IPS-15b (cell line): ENCODE measurements around the gene MAP3K2.

Experiments
- H3K27me3 ChIP-seq: one replicate; pipeline ENCODE4 v1.6.1; 2013; ENCODE audit warnings: low read length; ENCODE audit not compliant: control insufficient read depth, insufficient read depth
- H3K36me3 ChIP-seq: one replicate; pipeline ENCODE4 v1.6.1; 2013; ENCODE audit warnings: low read length; ENCODE audit not compliant: control insufficient read depth, insufficient read depth
- H3K4me1 ChIP-seq: one replicate; pipeline ENCODE4 v1.6.1; 2013; ENCODE audit warnings: mild to moderate bottlenecking, low read length; ENCODE audit not compliant: control insufficient read depth, insufficient read depth
- H3K4me3 ChIP-seq: one replicate; pipeline ENCODE4 v1.5.1; 2013; ENCODE audit warnings: low read depth, low read length
- H3K9ac ChIP-seq: one replicate; pipeline ENCODE4 v1.6.1; 2013; ENCODE audit warnings: low read depth, mild to moderate bottlenecking, low read length
- H3K9me3 ChIP-seq: one replicate; pipeline ENCODE4 v1.6.1; 2013; ENCODE audit warnings: mild to moderate bottlenecking, low read length; ENCODE audit not compliant: control insufficient read depth, insufficient read depth

MAP3K2 gene

GRCh38 chr2:127387655-127388422 is at the start of gene MAP3K2:
TSS of gene MAP3K2 (minus strand) at chr2:127387975. CDS start at chr2:127343129, 44,846 bp downstream.
- H3K9me3 ChIP-seq: no peaks in the 10 kb centered on the region
- peaks cover 5% of the 10 kb centered on the region for H3K4me1 ChIP-seq
- no peaks in the 10 kb centered on the region for H3K36me3 ChIP-seq
- peak within 1 kb of the TSS; percentile 82 for H3K4me3 ChIP-seq
- peaks cover 3% of the 10 kb centered on the region for H3K27me3 ChIP-seq
- H3K9ac ChIP-seq: peak within 1 kb of the TSS; percentile 70

- H3K9ac ChIP-seq: no peak overlapping the region
- H3K27me3 ChIP-seq: no peaks in the 10 kb centered on the region
- no peaks in the 10 kb centered on the region for H3K9me3 ChIP-seq
- H3K4me1 ChIP-seq: no peaks in the 10 kb centered on the region
- no peaks in the 10 kb centered on the region for H3K36me3 ChIP-seq
- no peak overlapping the region for H3K4me3 ChIP-seq
Observed at GRCh38 chr2:127437056-127437455, 49.3 kb upstream of the MAP3K2 start.

GRCh38 chr2:127434515-127434914 is 46.7 kb upstream of the MAP3K2 start:
- H3K36me3 ChIP-seq: no peaks in the 10 kb centered on the region
- H3K9me3 ChIP-seq: no peaks in the 10 kb centered on the region

GRCh38 chr2:127431408-127432023 is 43.7 kb upstream of the MAP3K2 start:
- Histone ChIP-seq H3K9me3 (no peaks in the 10 kb centered on the region), H3K4me3 (no peak overlapping the region), H3K36me3 (no peaks in the 10 kb centered on the region), H3K27me3 (no peaks in the 10 kb centered on the region), H3K9ac (no peak overlapping the region), H3K4me1 (no peaks in the 10 kb centered on the region)

More at GRCh38 chr2:127434515-127434914, 46.7 kb upstream of the MAP3K2 start:
- Histone ChIP-seq H3K4me3 (no peak overlapping the region), H3K4me1 (no peaks in the 10 kb centered on the region), H3K9ac (no peak overlapping the region), H3K27me3 (no peaks in the 10 kb centered on the region)

- Histone ChIP-seq H3K4me3 (no peak overlapping the region), H3K36me3 (no peaks in the 10 kb centered on the region), H3K4me1 (no peaks in the 10 kb centered on the region), H3K9ac (no peak overlapping the region), H3K9me3 (no peaks in the 10 kb centered on the region), H3K27me3 (no peaks in the 10 kb centered on the region)
Observed at GRCh38 chr2:127429844-127430425, 42.2 kb upstream of the MAP3K2 start.

GRCh38 chr2:127429291-127429690 is 41.5 kb upstream of the MAP3K2 start:
- Histone ChIP-seq H3K27me3 (no peaks in the 10 kb centered on the region), H3K4me1 (no peaks in the 10 kb centered on the region), H3K4me3 (no peak overlapping the region), H3K36me3 (no peaks in the 10 kb centered on the region), H3K9me3 (no peaks in the 10 kb centered on the region), H3K9ac (no peak overlapping the region)

- Histone ChIP-seq H3K9ac (no peak overlapping the region), H3K4me1 (no peaks in the 10 kb centered on the region), H3K36me3 (no peaks in the 10 kb centered on the region), H3K9me3 (no peaks in the 10 kb centered on the region), H3K4me3 (no peak overlapping the region), H3K27me3 (peaks cover 2% of the 10 kb centered on the region)
Observed at GRCh38 chr2:127428815-127429109, 41.0 kb upstream of the MAP3K2 start.

GRCh38 chr2:127428057-127428814 is 40.5 kb upstream of the MAP3K2 start:
- H3K36me3 ChIP-seq: no peaks in the 10 kb centered on the region
- H3K9me3 ChIP-seq: no peaks in the 10 kb centered on the region
- H3K4me1 ChIP-seq: no peaks in the 10 kb centered on the region
- H3K27me3 ChIP-seq: peaks cover 5% of the 10 kb centered on the region
- H3K4me3 ChIP-seq: no peak overlapping the region
- no peak overlapping the region for H3K9ac ChIP-seq

- peaks cover 5% of the 10 kb centered on the region for H3K27me3 ChIP-seq
- no peaks in the 10 kb centered on the region for H3K9me3 ChIP-seq
- H3K36me3 ChIP-seq: no peaks in the 10 kb centered on the region
- no peaks in the 10 kb centered on the region for H3K4me1 ChIP-seq
- H3K4me3 ChIP-seq: no peak overlapping the region
- no peak overlapping the region for H3K9ac ChIP-seq
Observed at GRCh38 chr2:127427376-127428056, 39.7 kb upstream of the MAP3K2 start.

GRCh38 chr2:127426501-127427354 is 39.0 kb upstream of the MAP3K2 start:
- Histone ChIP-seq H3K9me3 (no peaks in the 10 kb centered on the region), H3K36me3 (no peaks in the 10 kb centered on the region), H3K27me3 (peaks cover 13% of the 10 kb centered on the region), H3K4me3 (no peak overlapping the region), H3K9ac (no peak overlapping the region), H3K4me1 (no peaks in the 10 kb centered on the region)
